ENCODE measurements around the gene SPIN1. TPM values are rescaled to one million over a fixed set of nuclear protein-coding genes. Genes with fewer than 3 reads are reported as not detected.

Gene SPIN1
- total and polyA plus RNA-seq, 2 experiments from 2014 or later = 58.4 to 95.3 TPM

DNA sequence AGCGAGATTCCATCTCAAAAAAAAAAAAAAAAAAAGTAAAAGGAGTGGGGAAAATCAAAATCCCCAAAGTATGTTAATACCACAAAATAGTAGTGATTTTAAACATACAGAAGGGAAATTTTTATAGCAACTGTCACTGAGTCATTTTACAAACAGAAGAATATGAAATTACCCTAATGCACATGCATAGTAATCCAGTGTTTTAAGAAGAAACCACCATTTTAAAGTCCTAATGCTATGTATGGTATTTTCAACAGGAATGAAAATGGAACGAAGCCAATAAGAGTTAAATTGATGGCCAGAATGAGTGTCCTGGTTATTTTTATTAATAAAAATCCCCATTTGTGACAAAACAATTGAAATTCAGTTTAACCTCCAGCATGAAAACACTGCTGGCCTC lies 120.1 kb downstream of the SPIN1 start:
- Histone ChIP-seq H3K36me3 (ENCODE audit: low read depth) (no peaks in the 10 kb centered on the region), H3K9me2 (ENCODE audit: insufficient read depth) (no peaks in the 10 kb centered on the region), H2AFZ (no peak overlapping the region), H3K4me1 (ENCODE audit: insufficient read depth) (no peaks in the 10 kb centered on the region), H3K4me2 (ENCODE audit: unreplicated experiment) (no peak overlapping the region), H3K27me3 (replicated peaks; ENCODE audit: insufficient read depth) (no peaks in the 10 kb centered on the region), H3K27ac (no peak overlapping the region), H3F3A (ENCODE audit: insufficient read depth) (no peaks in the 10 kb centered on the region), H3K9ac (no peak overlapping the region), H3K9me3 (ENCODE audit: low read depth) (no peaks in the 10 kb centered on the region), H4K20me1 (ENCODE audit: insufficient read depth) (no peaks in the 10 kb centered on the region), H3K79me2 (ENCODE audit: insufficient read depth) (no peaks in the 10 kb centered on the region), H3K4me3 (no peak overlapping the region)
- TF ChIP-seq EZH2phosphoT487 (IDR thresholded peaks at IDR 0.05; ENCODE audit: insufficient read depth, low read depth) = no peak
- no peak for TF ChIP-seq EZH2 (IDR thresholded peaks at IDR 0.05; ENCODE audit: insufficient read depth, poor library complexity, severe bottlenecking)
- no peak for DNase-seq
- in situ Hi-C loops (cut with MboI) = no loop called here
- 74 to 78% methylated on average over 2 of the region's 2 CpGs for WGBS, 2 experiments (ENCODE audit: low coverage in 1 of 2, low lambda C conversion rate in 2 of 2, missing lambda C conversion rate in 2 of 2)

GRCh38 chr9:88511906-88512305 lies 123.7 kb downstream of the SPIN1 start:
- no peak overlapping the region for H3K4me2 ChIP-seq (ENCODE audit: unreplicated experiment)
- 53 to 55% methylated on average over 4 of the region's 4 CpGs for WGBS, 2 experiments (ENCODE audit: low coverage in 1 of 2, low lambda C conversion rate in 2 of 2, missing lambda C conversion rate in 2 of 2)
- no peak overlapping the region for H2AFZ ChIP-seq
- DNase-seq = no peak
- no peaks in the 10 kb centered on the region for H3F3A ChIP-seq (ENCODE audit: insufficient read depth)
- H3K4me3 ChIP-seq = no peak overlapping the region
- TF ChIP-seq EZH2phosphoT487 (IDR thresholded peaks at IDR 0.05; ENCODE audit: insufficient read depth, low read depth) (no peak), EZH2 (IDR thresholded peaks at IDR 0.05; ENCODE audit: insufficient read depth, poor library complexity, severe bottlenecking) (no peak)
- no peaks in the 10 kb centered on the region for H3K36me3 ChIP-seq (ENCODE audit: low read depth)
- H3K9me3 ChIP-seq (ENCODE audit: low read depth) = no peaks in the 10 kb centered on the region
- H3K27me3 ChIP-seq (replicated peaks; ENCODE audit: insufficient read depth) = no peaks in the 10 kb centered on the region
- in situ Hi-C loops (cut with MboI) = no loop called here
- H3K79me2 ChIP-seq (ENCODE audit: insufficient read depth) = no peaks in the 10 kb centered on the region
- H3K9me2 ChIP-seq (ENCODE audit: insufficient read depth) = no peaks in the 10 kb centered on the region
- no peak overlapping the region for H3K27ac ChIP-seq
- no peaks in the 10 kb centered on the region for H3K4me1 ChIP-seq (ENCODE audit: insufficient read depth)
- H3K9ac ChIP-seq = no peak overlapping the region
- H4K20me1 ChIP-seq (ENCODE audit: insufficient read depth) = no peaks in the 10 kb centered on the region

DNA sequence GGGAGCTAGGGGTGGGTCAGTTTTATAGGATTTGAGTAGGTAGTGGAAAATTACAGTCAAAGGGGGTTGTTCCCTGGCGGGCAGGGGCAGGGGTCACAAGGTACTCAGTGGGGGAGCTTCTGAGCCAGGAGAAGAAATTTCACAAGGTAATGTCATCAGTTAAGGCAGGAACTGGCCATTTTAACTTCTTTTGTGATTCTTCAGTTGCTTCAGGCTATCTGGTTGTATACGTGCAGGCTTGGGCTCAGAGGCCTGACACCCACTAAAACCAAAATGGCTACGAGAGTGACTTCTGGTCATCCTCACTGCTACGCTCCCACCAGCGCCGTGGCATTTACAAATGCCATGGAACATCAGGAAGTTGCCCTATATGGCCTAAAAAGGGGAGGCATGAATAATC lies 126.0 kb downstream of the SPIN1 start:
- Histone ChIP-seq H3K79me2 (ENCODE audit: insufficient read depth) (no peaks in the 10 kb centered on the region), H4K20me1 (ENCODE audit: insufficient read depth) (no peaks in the 10 kb centered on the region), H3K9me3 (ENCODE audit: low read depth) (no peaks in the 10 kb centered on the region), H3K27me3 (replicated peaks; ENCODE audit: insufficient read depth) (no peaks in the 10 kb centered on the region), H2AFZ (no peak overlapping the region), H3K4me2 (ENCODE audit: unreplicated experiment) (no peak overlapping the region), H3K4me1 (ENCODE audit: insufficient read depth) (no peaks in the 10 kb centered on the region), H3K36me3 (ENCODE audit: low read depth) (no peaks in the 10 kb centered on the region), H3K9me2 (ENCODE audit: insufficient read depth) (no peaks in the 10 kb centered on the region), H3F3A (ENCODE audit: insufficient read depth) (no peaks in the 10 kb centered on the region), H3K27ac (no peak overlapping the region), H3K9ac (no peak overlapping the region), H3K4me3 (no peak overlapping the region)
- in situ Hi-C loops (cut with MboI) = no loop called here
- WGBS, 2 experiments (ENCODE audit: low coverage in 1 of 2, low lambda C conversion rate in 2 of 2, missing lambda C conversion rate in 2 of 2) = 94 to 97% methylated on average over 6 of the region's 6 CpGs
- TF ChIP-seq EZH2 (IDR thresholded peaks at IDR 0.05; ENCODE audit: insufficient read depth, poor library complexity, severe bottlenecking) (no peak), EZH2phosphoT487 (IDR thresholded peaks at IDR 0.05; ENCODE audit: insufficient read depth, low read depth) (no peak)
- no peak for DNase-seq

- no peak overlapping the region for H3K27ac ChIP-seq
- TF ChIP-seq EZH2phosphoT487 (IDR thresholded peaks at IDR 0.05; ENCODE audit: insufficient read depth, low read depth) (no peak), EZH2 (IDR thresholded peaks at IDR 0.05; ENCODE audit: insufficient read depth, poor library complexity, severe bottlenecking) (no peak)
Observed at GRCh38 chr9:88521308-88521707, 133.1 kb downstream of the SPIN1 start.

DNA sequence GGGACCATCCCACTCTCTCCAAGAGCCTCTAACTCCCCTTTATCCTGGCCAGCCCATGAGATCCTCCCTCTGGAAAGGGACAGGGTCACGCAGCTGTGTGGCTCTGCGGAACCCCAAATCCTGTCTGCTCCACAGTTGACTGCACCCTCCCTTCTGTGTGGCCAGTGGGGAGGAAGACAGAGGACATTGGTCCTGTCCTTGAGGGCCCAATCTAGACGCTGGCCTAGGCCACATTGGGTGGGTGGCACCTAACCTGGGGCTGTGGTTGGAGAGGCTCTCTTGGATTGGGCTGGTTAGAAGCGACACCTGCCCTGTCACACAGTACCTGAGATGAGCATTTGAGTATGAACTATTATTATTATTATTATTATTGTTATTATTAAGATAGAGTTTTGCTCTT lies 134.1 kb downstream of the SPIN1 start:
- Histone ChIP-seq H2AFZ (no peak overlapping the region), H3K4me3 (no peak overlapping the region), H3K36me3 (ENCODE audit: low read depth) (no peaks in the 10 kb centered on the region), H3K9me2 (ENCODE audit: insufficient read depth) (no peaks in the 10 kb centered on the region), H3F3A (ENCODE audit: insufficient read depth) (0 out of 2 replicates have a peak, but pooled peaks cover 4% of the 10 kb centered on the region), H3K79me2 (ENCODE audit: insufficient read depth) (no peaks in the 10 kb centered on the region), H3K27ac (no peak overlapping the region), H3K27me3 (replicated peaks; ENCODE audit: insufficient read depth) (no peaks in the 10 kb centered on the region), H3K9ac (no peak overlapping the region), H3K4me2 (ENCODE audit: unreplicated experiment) (no peak overlapping the region), H3K4me1 (ENCODE audit: insufficient read depth) (peaks cover 15% of the 10 kb centered on the region), H3K9me3 (ENCODE audit: low read depth) (no peaks in the 10 kb centered on the region), H4K20me1 (ENCODE audit: insufficient read depth) (no peaks in the 10 kb centered on the region)
- no peak for DNase-seq
- in situ Hi-C loops (cut with MboI) = no loop called here
- no peak for TF ChIP-seq EZH2phosphoT487 (IDR thresholded peaks at IDR 0.05; ENCODE audit: insufficient read depth, low read depth)
- no peak for TF ChIP-seq EZH2 (IDR thresholded peaks at IDR 0.05; ENCODE audit: insufficient read depth, poor library complexity, severe bottlenecking)
- 86 to 92% methylated on average over 4 of the region's 4 CpGs for WGBS, 2 experiments (ENCODE audit: low coverage in 1 of 2, low lambda C conversion rate in 2 of 2, missing lambda C conversion rate in 2 of 2)

More at GRCh38 chr9:88521308-88521707, 133.1 kb downstream of the SPIN1 start:
- H3K79me2 ChIP-seq (ENCODE audit: insufficient read depth) = no peaks in the 10 kb centered on the region
- H3K4me2 ChIP-seq (ENCODE audit: unreplicated experiment) = no peak overlapping the region
- H4K20me1 ChIP-seq (ENCODE audit: insufficient read depth) = no peaks in the 10 kb centered on the region
- no peaks in the 10 kb centered on the region for H3K9me2 ChIP-seq (ENCODE audit: insufficient read depth)
- H3F3A ChIP-seq (ENCODE audit: insufficient read depth) = 0 out of 2 replicates have a peak, but pooled peaks cover 4% of the 10 kb centered on the region
- in situ Hi-C loops (cut with MboI) = no loop called here
- no peak overlapping the region for H2AFZ ChIP-seq
- 53 to 65% methylated on average over 4 of the region's 4 CpGs for WGBS, 2 experiments (ENCODE audit: low coverage in 1 of 2, low lambda C conversion rate in 2 of 2, missing lambda C conversion rate in 2 of 2)
- no peak overlapping the region for H3K9ac ChIP-seq
- H3K4me1 ChIP-seq (ENCODE audit: insufficient read depth) = peaks cover 15% of the 10 kb centered on the region
- no peaks in the 10 kb centered on the region for H3K36me3 ChIP-seq (ENCODE audit: low read depth)
- no peaks in the 10 kb centered on the region for H3K9me3 ChIP-seq (ENCODE audit: low read depth)
- no peak for DNase-seq
- no peak overlapping the region for H3K4me3 ChIP-seq
- no peaks in the 10 kb centered on the region for H3K27me3 ChIP-seq (replicated peaks; ENCODE audit: insufficient read depth)

Measured in GM23248 (cell line).